Effector memory CD4-positive, alpha-beta T cell (primary cell): ENCODE data around the gene CFAP74.

Experiments used
- DNase-seq, 3 donors: peaks; one replicate each; pipeline ENCODE4 v3.0.0-alpha.2; 2020
- H3K27ac ChIP-seq: 2 replicates; pipeline ENCODE4 v1.7.0; 2013; ENCODE audit warnings: mild to moderate bottlenecking, low read length, moderate library complexity; ENCODE audit not compliant: insufficient read depth, poor library complexity, severe bottlenecking
- H3K27me3 ChIP-seq: replicated peaks from 2 replicates; pipeline ENCODE4 v1.7.0; 2013; ENCODE audit warnings: mild to moderate bottlenecking, low read length; ENCODE audit not compliant: insufficient read depth, control insufficient read depth, poor library complexity, severe bottlenecking
- H3K36me3 ChIP-seq: 2 replicates; pipeline ENCODE4 v1.7.0; 2013; ENCODE audit warnings: mild to moderate bottlenecking, low read length, moderate library complexity; ENCODE audit not compliant: control insufficient read depth, insufficient read depth
- H3K4me1 ChIP-seq: 2 replicates; pipeline ENCODE4 v1.7.0; 2013; ENCODE audit warnings: low read length, mild to moderate bottlenecking; ENCODE audit not compliant: control insufficient read depth, insufficient read depth, poor library complexity, severe bottlenecking
- H3K4me3 ChIP-seq: 2 replicates; pipeline ENCODE4 v1.7.0; 2013; ENCODE audit warnings: low read length, low read depth, mild to moderate bottlenecking; ENCODE audit not compliant: insufficient read depth, poor library complexity, severe bottlenecking
- H3K9me3 ChIP-seq: 2 replicates; pipeline ENCODE4 v1.7.0; 2013; ENCODE audit warnings: mild to moderate bottlenecking, low read length, moderate library complexity; ENCODE audit not compliant: control insufficient read depth

Gene CFAP74

GRCh38 chr1:2001773-2002411, 1.7 kb downstream of the CFAP74 start:
- no peak overlapping the region for H3K27ac ChIP-seq
- H3K4me3 ChIP-seq: no peak overlapping the region
- no peaks in the 10 kb centered on the region for H3K9me3 ChIP-seq
- no peaks in the 10 kb centered on the region for H3K4me1 ChIP-seq
- H3K36me3 ChIP-seq: no peaks in the 10 kb centered on the region
- DNase-seq: no peak
- H3K27me3 ChIP-seq: peaks cover 4% of the 10 kb centered on the region

- H3K9me3 ChIP-seq: no peaks in the 10 kb centered on the region
- no peak overlapping the region for H3K4me3 ChIP-seq
Observed at GRCh38 chr1:2000850-2001249, 2.7 kb downstream of the CFAP74 start.

GRCh38 chr1:2000432-2000831, 3.2 kb downstream of the CFAP74 start:
- Histone ChIP-seq H3K9me3 (no peaks in the 10 kb centered on the region), H3K4me3 (no peak overlapping the region), H3K36me3 (no peaks in the 10 kb centered on the region), H3K27ac (no peak overlapping the region), H3K27me3 (peaks cover 4% of the 10 kb centered on the region), H3K4me1 (no peaks in the 10 kb centered on the region)
- DNase-seq: no peak

More at GRCh38 chr1:2000850-2001249, 2.7 kb downstream of the CFAP74 start:
- DNase-seq: no peak
- Histone ChIP-seq H3K36me3 (no peaks in the 10 kb centered on the region), H3K4me1 (no peaks in the 10 kb centered on the region), H3K27ac (no peak overlapping the region), H3K27me3 (peaks cover 4% of the 10 kb centered on the region)

- no peaks in the 10 kb centered on the region for H3K4me1 ChIP-seq
- no peaks in the 10 kb centered on the region for H3K27me3 ChIP-seq
- H3K4me3 ChIP-seq: no peak overlapping the region
- H3K27ac ChIP-seq: no peak overlapping the region
- no peaks in the 10 kb centered on the region for H3K9me3 ChIP-seq
- DNase-seq: no peak
- no peaks in the 10 kb centered on the region for H3K36me3 ChIP-seq
Observed at GRCh38 chr1:1997576-1997975, 6.0 kb downstream of the CFAP74 start.

GRCh38 chr1:1996207-1996651, 7.4 kb downstream of the CFAP74 start:
- Histone ChIP-seq H3K4me1 (no peaks in the 10 kb centered on the region), H3K36me3 (no peaks in the 10 kb centered on the region), H3K27me3 (no peaks in the 10 kb centered on the region), H3K27ac (no peak overlapping the region), H3K9me3 (no peaks in the 10 kb centered on the region), H3K4me3 (no peak overlapping the region)
- no peak for DNase-seq

GRCh38 chr1:1994536-1994935, 9.1 kb downstream of the CFAP74 start:
- H3K4me1 ChIP-seq: no peaks in the 10 kb centered on the region
- no peak overlapping the region for H3K27ac ChIP-seq
- DNase-seq: no peak
- no peak overlapping the region for H3K4me3 ChIP-seq
- no peaks in the 10 kb centered on the region for H3K27me3 ChIP-seq
- H3K9me3 ChIP-seq: no peaks in the 10 kb centered on the region
- no peaks in the 10 kb centered on the region for H3K36me3 ChIP-seq

- peaks cover 3% of the 10 kb centered on the region for H3K27me3 ChIP-seq
- no peaks in the 10 kb centered on the region for H3K36me3 ChIP-seq
- H3K4me1 ChIP-seq: no peaks in the 10 kb centered on the region
- H3K27ac ChIP-seq: no peak overlapping the region
- no peak for DNase-seq
- no peak overlapping the region for H3K4me3 ChIP-seq
- H3K9me3 ChIP-seq: no peaks in the 10 kb centered on the region
Observed at GRCh38 chr1:1990222-1990621, 13.4 kb downstream of the CFAP74 start.

GRCh38 chr1:1989789-1990188, 13.8 kb downstream of the CFAP74 start:
- Histone ChIP-seq H3K9me3 (no peaks in the 10 kb centered on the region), H3K36me3 (no peaks in the 10 kb centered on the region), H3K27ac (no peak overlapping the region), H3K27me3 (peaks cover 3% of the 10 kb centered on the region), H3K4me1 (no peaks in the 10 kb centered on the region), H3K4me3 (no peak overlapping the region)
- DNase-seq: no peak

GRCh38 chr1:1989102-1989542, 14.5 kb downstream of the CFAP74 start:
- no peaks in the 10 kb centered on the region for H3K9me3 ChIP-seq
- H3K27me3 ChIP-seq: peaks cover 3% of the 10 kb centered on the region
- H3K36me3 ChIP-seq: no peaks in the 10 kb centered on the region
- H3K4me1 ChIP-seq: no peaks in the 10 kb centered on the region
- no peak overlapping the region for H3K27ac ChIP-seq
- DNase-seq: no peak
- H3K4me3 ChIP-seq: no peak overlapping the region

GRCh38 chr1:1988061-1988945, 15.3 kb downstream of the CFAP74 start:
- peaks cover 3% of the 10 kb centered on the region for H3K27me3 ChIP-seq
- H3K27ac ChIP-seq: no peak overlapping the region
- no peaks in the 10 kb centered on the region for H3K36me3 ChIP-seq
- no peak for DNase-seq
- no peaks in the 10 kb centered on the region for H3K4me1 ChIP-seq
- H3K4me3 ChIP-seq: no peak overlapping the region
- no peaks in the 10 kb centered on the region for H3K9me3 ChIP-seq
